PFSK-1 (cell line): ENCODE data around the gene ANO9.

Experiments used
- FOXP2 ChIP-seq: optimal IDR thresholded peaks from 2 replicates; pipeline ENCODE3; 2011; ENCODE audit warnings: borderline replicate concordance, control low read depth, inconsistent platforms; ENCODE audit not compliant: insufficient read depth; ENCODE audit errors: extremely low read length, extremely low read depth
- POLR2AphosphoS5 ChIP-seq: IDR thresholded peaks from 2 replicates; pipeline ENCODE4 v1.6.1; 2012; ENCODE audit warnings: low read depth, mild to moderate bottlenecking, control low read depth, low read length, moderate library complexity
- REST ChIP-seq, 2 experiments: IDR thresholded peaks; 2 replicates each; pipeline versions ENCODE4 v1.6.1 to v1.8.0; 2011 to 2012; ENCODE audit warnings: low read depth in 2 of 2, low read length in 2 of 2, control low read depth in 1 of 2, inconsistent platforms in 1 of 2, mild to moderate bottlenecking in 1 of 2, moderate library complexity in 1 of 2; ENCODE audit not compliant: insufficient read depth in 1 of 2
- SIN3A ChIP-seq: IDR thresholded peaks from 2 replicates; pipeline ENCODE4 v1.6.1; 2012; ENCODE audit warnings: mild to moderate bottlenecking, low read length, moderate library complexity, borderline replicate concordance; ENCODE audit not compliant: insufficient read depth
- TAF1 ChIP-seq: IDR thresholded peaks from 2 replicates; pipeline ENCODE4 v1.6.1; 2012; ENCODE audit warnings: low read length, control low read depth, borderline replicate concordance; ENCODE audit not compliant: insufficient read depth

ANO9 gene

GRCh38 chr11:403021-403760 lies 38.6 kb downstream of the ANO9 start:
- TF ChIP-seq SIN3A (no peak), TAF1 (no peak), POLR2AphosphoS5 (no peak), REST (IDR thresholded peaks at IDR 0.05; ENCODE audit: insufficient read depth in 1 of 2, low read depth in 2 of 2, low read length in 2 of 2) (no peak), FOXP2 (no peak)

- TF ChIP-seq REST (IDR thresholded peaks at IDR 0.05; ENCODE audit: insufficient read depth in 1 of 2, low read depth in 2 of 2, low read length in 2 of 2) (no peak), POLR2AphosphoS5 (no peak), FOXP2 (no peak), SIN3A (no peak), TAF1 (no peak)
Measured at GRCh38 chr11:400241-400689, 41.5 kb downstream of the ANO9 start.

- TF ChIP-seq REST (IDR thresholded peaks at IDR 0.05; ENCODE audit: insufficient read depth in 1 of 2, low read depth in 2 of 2, low read length in 2 of 2) (no peak), FOXP2 (no peak), SIN3A (no peak), POLR2AphosphoS5 (no peak), TAF1 (no peak)
Measured at GRCh38 chr11:399731-400211, 42.0 kb downstream of the ANO9 start.

GRCh38 chr11:398826-399225 lies 43.0 kb downstream of the ANO9 start:
- TF ChIP-seq REST (IDR thresholded peaks at IDR 0.05; ENCODE audit: insufficient read depth in 1 of 2, low read depth in 2 of 2, low read length in 2 of 2), result no peak

- TF ChIP-seq FOXP2 (no peak), POLR2AphosphoS5 (no peak), REST (IDR thresholded peaks at IDR 0.05; ENCODE audit: insufficient read depth in 1 of 2, low read depth in 2 of 2, low read length in 2 of 2) (no peak), TAF1 (no peak), SIN3A (no peak)
Measured at GRCh38 chr11:396948-397548, 44.8 kb downstream of the ANO9 start.
